A549 (cell line): ENCODE measurements around the gene ATP4A. TPM values are rescaled to one million over a fixed set of nuclear protein-coding genes. Genes with fewer than 3 reads are reported as not detected.

Experiments used
- ATAC-seq, 2 experiments: fragments of 200-7000 bp in 1 of 2; fragments of >200 bp in 1 of 2; cut with Nextera tagmentation in 1 of 2; cut with Tn5 transposase in 1 of 2; 3 replicates each; pipeline versions ENCODE4 v1.8.0 to v1.9.1; 2018 to 2020; ENCODE audit warnings: mild to moderate bottlenecking in 1 of 2, moderate library complexity in 1 of 2
- CTCF ChIA-PET: fragments of 300-600 bp; sonication (Branson Sonifier 250); formaldehyde crosslinking; extraction: SDS; loops from one replicate; lab custom pipeline; 2021; ENCODE audit warnings: antibody characterized with exemption, inconsistent platforms; lab: Yijun Ruan, JAX
- POLR2A ChIA-PET: fragments of 350-600 bp; formaldehyde crosslinking; extraction: SDS; loops from one replicate; lab custom pipeline; 2021; ENCODE audit warnings: antibody characterized with exemption, inconsistent platforms; lab: Yijun Ruan, JAX
- DNase-seq, 2 experiments: peaks; one replicate each; pipeline versions ENCODE4 v3.0.0 to v3.0.0-alpha.2; 2011 to 2016; ENCODE audit warnings: low read depth in 1 of 2, low spot score in 1 of 2
- FAIRE-seq: peaks from 2 replicates; lab custom pipeline; 2011; peaks lifted over from hg19 to GRCh38; lab: Jason Lieb, UNC
- H3K27ac ChIP-seq, 2 experiments: fragments of >200 bp; sonication (Bioruptor Twin); formaldehyde crosslinking; 3 replicates each; pipeline ENCODE4 v1.5.1; 2016 to 2017
- H3K4me1 ChIP-seq: fragments of >200 bp; sonication (Bioruptor Twin); formaldehyde crosslinking; 3 replicates; pipeline ENCODE4 v1.6.1; 2016
- H3K4me2 ChIP-seq: fragments of >200 bp; sonication (Bioruptor Twin); formaldehyde crosslinking; 3 replicates; pipeline ENCODE4 v1.6.1; 2016
- H3K4me3 ChIP-seq: fragments of >200 bp; sonication (Bioruptor Twin); formaldehyde crosslinking; 3 replicates; pipeline ENCODE4 v1.5.1; 2016
- H3K9me3 ChIP-seq: fragments of >200 bp; sonication (Bioruptor Twin); formaldehyde crosslinking; 3 replicates; pipeline ENCODE4 v1.6.1; 2016
- BHLHE40 ChIP-seq: IDR thresholded peaks from 2 replicates; pipeline ENCODE4 v1.6.1; 2012; ENCODE audit warnings: low read depth, low read length, inconsistent platforms
- CBX8 ChIP-seq: fragments of 200-600 bp; sonication (generic); IDR thresholded peaks from 2 replicates; pipeline ENCODE4 v1.6.1; 2016
- ESRRA ChIP-seq: fragments of 150-350 bp; IDR thresholded peaks from 2 replicates; pipeline ENCODE4 v1.6.1; 2014; ENCODE audit warnings: mild to moderate bottlenecking, low read length, borderline replicate concordance
- FOSB ChIP-seq: fragments of 250-450 bp; sonication (Bioruptor Pico); IDR thresholded peaks from 2 replicates; pipeline ENCODE4 v1.5.0; 2020; ENCODE audit warnings: mild to moderate bottlenecking, moderate library complexity
- HDAC2 ChIP-seq: fragments of 200-600 bp; sonication (generic); IDR thresholded peaks from 2 replicates; pipeline ENCODE4 v1.6.1; 2016
- HEYL ChIP-seq: fragments of 250-450 bp; sonication (Bioruptor Pico); IDR thresholded peaks from 2 replicates; pipeline ENCODE4 v1.8.0; 2021; ENCODE audit warnings: mild to moderate bottlenecking, moderate library complexity
- HOXA7 ChIP-seq: fragments of 250-450 bp; sonication (Bioruptor Pico); IDR thresholded peaks from 2 replicates; pipeline ENCODE4 v1.5.0; 2020; ENCODE audit warnings: mild to moderate bottlenecking, moderate library complexity
- HOXB5 ChIP-seq: fragments of 250-450 bp; sonication (Bioruptor Pico); IDR thresholded peaks from 2 replicates; pipeline ENCODE4 v1.5.0; 2020; ENCODE audit warnings: mild to moderate bottlenecking, moderate library complexity
- JUN ChIP-seq, 2 experiments: fragments of >200 bp; sonication (Bioruptor Twin); formaldehyde crosslinking; IDR thresholded peaks; 2 replicates in 1 of 2; 3 replicates in 1 of 2; pipeline ENCODE4 v1.6.1; 2016 to 2017
- KDM1A ChIP-seq: fragments of 200-600 bp; sonication (generic); IDR thresholded peaks from 2 replicates; pipeline ENCODE4 v1.6.1; 2016; ENCODE audit warnings: low read depth, mild to moderate bottlenecking
- MAZ ChIP-seq: fragments of 150-350 bp; IDR thresholded peaks from 2 replicates; pipeline ENCODE4 v1.6.1; 2014; ENCODE audit warnings: antibody characterized with exemption, low read depth, low read length, borderline replicate concordance
- NPAS2 ChIP-seq: fragments of 250-450 bp; sonication (Bioruptor Pico); IDR thresholded peaks from 2 replicates; pipeline ENCODE4 v1.8.0; 2022; ENCODE audit warnings: mild to moderate bottlenecking, moderate library complexity, borderline replicate concordance
- PHF8 ChIP-seq: fragments of 200-600 bp; sonication (generic); IDR thresholded peaks from 2 replicates; pipeline ENCODE4 v1.6.1; 2016; ENCODE audit warnings: low read depth, mild to moderate bottlenecking, antibody characterized with exemption, moderate library complexity, borderline replicate concordance
- RARB ChIP-seq: fragments of 250-450 bp; sonication (Bioruptor Pico); IDR thresholded peaks from 2 replicates; pipeline ENCODE4 v1.8.0; 2021; ENCODE audit warnings: mild to moderate bottlenecking, moderate library complexity
- RFX5 ChIP-seq: fragments of 450-650 bp; IDR thresholded peaks from 2 replicates; pipeline ENCODE4 v1.7.1; 2014; ENCODE audit warnings: antibody characterized with exemption, mild to moderate bottlenecking, moderate library complexity
- TFCP2L1 ChIP-seq: fragments of 250-450 bp; sonication (Bioruptor Pico); IDR thresholded peaks from 2 replicates; pipeline ENCODE4 v1.5.0; 2021; ENCODE audit warnings: mild to moderate bottlenecking
- ZFP36 ChIP-seq: fragments of 450-650 bp; IDR thresholded peaks from 2 replicates; pipeline ENCODE4 v1.6.1; 2014; ENCODE audit warnings: borderline replicate concordance; ENCODE audit not compliant: partially characterized antibody
- WGBS: methylation state at CpG from one replicate; pipeline ENCODE4 v1.1.6; 2017; ENCODE audit errors: missing lambda C conversion rate; 5-methylcytosine and 5-hydroxymethylcytosine counted together
- polyA plus RNA-seq, 4 experiments: library from polyadenylated mRNA; depleted of rRNA in 3 of 4; stranded (reverse); fragments of >200 nt; fragmentation: RNase III in 1 of 4; extraction: RNeasy Plus Mini Kit Qiagen cat#74134 plus additional on column Dnase treatment in 1 of 4; gene quantifications; 2 replicates in 3 of 4; 3 replicates in 1 of 4; pipeline ENCODE4 v1.2.3, GENCODE V29; 2011 to 2017
- TF ChIP-seq, protein P1 (sequence below): fragments of >200 bp; sonication (Bioruptor Twin); formaldehyde crosslinking; IDR thresholded peaks from 3 replicates; pipeline ENCODE4 v1.6.1; 2016
- TF ChIP-seq, protein P2 (sequence below): fragments of 250-450 bp; sonication (Bioruptor Pico); IDR thresholded peaks from 2 replicates; pipeline ENCODE4 v1.5.0; 2021; ENCODE audit warnings: mild to moderate bottlenecking, moderate library complexity, borderline replicate concordance
- TF ChIP-seq, protein P3 (sequence below): fragments of 200-600 bp; sonication (generic); IDR thresholded peaks from 2 replicates; pipeline ENCODE4 v1.6.1; 2016; ENCODE audit warnings: antibody characterized with exemption, mild to moderate bottlenecking, moderate library complexity

ATP4A gene
- polyA plus RNA-seq, 2 of the 4 experiments (the other 2 are of a cell fraction), result not detected

DNA sequence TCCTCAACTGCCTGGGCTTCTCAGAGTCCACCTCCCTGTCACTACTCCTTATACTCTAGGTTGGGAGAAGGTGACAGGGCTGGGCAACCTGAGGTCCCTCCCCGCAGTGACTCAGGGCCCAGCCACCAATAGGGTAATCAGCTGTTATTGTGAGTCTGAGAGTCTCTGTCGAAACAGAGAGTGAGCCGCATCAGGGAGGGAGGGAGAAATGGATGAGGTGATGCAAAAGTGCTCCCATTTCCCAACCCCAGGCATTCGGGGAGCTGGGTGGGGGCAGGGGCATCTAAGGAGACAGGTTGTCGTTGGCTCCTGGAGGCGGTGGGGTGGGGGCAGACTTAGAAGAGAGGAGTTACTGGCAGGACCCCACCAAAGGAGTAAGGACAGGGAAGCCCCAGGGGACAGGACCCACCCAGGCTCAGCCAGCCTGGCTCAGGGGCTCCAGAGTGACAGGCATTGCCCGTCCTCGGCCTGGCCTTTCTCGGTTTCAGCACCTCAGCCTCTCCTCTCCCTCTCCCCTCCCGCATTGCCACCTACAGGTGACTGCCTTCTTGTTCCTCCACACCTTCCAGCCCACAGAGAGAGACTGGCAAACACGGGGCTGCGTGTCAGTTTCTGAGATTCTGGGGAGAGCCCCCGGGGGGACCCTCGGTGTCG lies 49.7 kb downstream of the ATP4A start, which contains the start of gene DMKN:
DMKN (minus strand) TSS at position 22 of the 654 bp plus-strand sequence. CDS start 174 bp downstream, outside the sequence.
- peak within 1 kb of the TSS; percentile 9; the same call in 2 of the 3 replicates for H3K4me2 ChIP-seq
- no peak within 1 kb of the TSS for H3K4me3 ChIP-seq
- WGBS, result 41% methylated on average over 15 of the region's 15 CpGs
- no peak for TF ChIP-seq NPAS2 (CRISPR knock-in tag)
- TF ChIP-seq, protein P1, sequence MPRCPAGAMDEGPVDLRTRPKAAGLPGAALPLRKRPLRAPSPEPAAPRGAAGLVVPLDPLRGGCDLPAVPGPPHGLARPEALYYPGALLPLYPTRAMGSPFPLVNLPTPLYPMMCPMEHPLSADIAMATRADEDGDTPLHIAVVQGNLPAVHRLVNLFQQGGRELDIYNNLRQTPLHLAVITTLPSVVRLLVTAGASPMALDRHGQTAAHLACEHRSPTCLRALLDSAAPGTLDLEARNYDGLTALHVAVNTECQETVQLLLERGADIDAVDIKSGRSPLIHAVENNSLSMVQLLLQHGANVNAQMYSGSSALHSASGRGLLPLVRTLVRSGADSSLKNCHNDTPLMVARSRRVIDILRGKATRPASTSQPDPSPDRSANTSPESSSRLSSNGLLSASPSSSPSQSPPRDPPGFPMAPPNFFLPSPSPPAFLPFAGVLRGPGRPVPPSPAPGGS, result no peak
- TF ChIP-seq BHLHE40, result no peak
- no peak for TF ChIP-seq CBX8
- no peak for TF ChIP-seq FOSB (CRISPR knock-in tag)
- no peak for TF ChIP-seq PHF8
- TF ChIP-seq RARB (CRISPR knock-in tag), result no peak
- TF ChIP-seq JUN (IDR thresholded peaks at IDR 0.05), result no peak
- TF ChIP-seq KDM1A, result no peak
- TF ChIP-seq, protein P2, sequence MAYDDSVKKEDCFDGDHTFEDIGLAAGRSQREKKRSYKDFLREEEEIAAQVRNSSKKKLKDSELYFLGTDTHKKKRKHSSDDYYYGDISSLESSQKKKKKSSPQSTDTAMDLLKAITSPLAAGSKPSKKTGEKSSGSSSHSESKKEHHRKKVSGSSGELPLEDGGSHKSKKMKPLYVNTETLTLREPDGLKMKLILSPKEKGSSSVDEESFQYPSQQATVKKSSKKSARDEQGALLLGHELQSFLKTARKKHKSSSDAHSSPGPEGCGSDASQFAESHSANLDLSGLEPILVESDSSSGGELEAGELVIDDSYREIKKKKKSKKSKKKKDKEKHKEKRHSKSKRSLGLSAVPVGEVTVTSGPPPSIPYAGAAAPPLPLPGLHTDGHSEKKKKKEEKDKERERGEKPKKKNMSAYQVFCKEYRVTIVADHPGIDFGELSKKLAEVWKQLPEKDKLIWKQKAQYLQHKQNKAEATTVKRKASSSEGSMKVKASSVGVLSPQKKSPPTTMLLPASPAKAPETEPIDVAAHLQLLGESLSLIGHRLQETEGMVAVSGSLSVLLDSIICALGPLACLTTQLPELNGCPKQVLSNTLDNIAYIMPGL, result no peak
- TF ChIP-seq RFX5, result no peak
- no peak for TF ChIP-seq HOXA7 (CRISPR knock-in tag)
- TF ChIP-seq HOXB5 (CRISPR knock-in tag), result no peak
- TF ChIP-seq MAZ, result no peak
- no peak for TF ChIP-seq TFCP2L1
- TF ChIP-seq, protein P3, sequence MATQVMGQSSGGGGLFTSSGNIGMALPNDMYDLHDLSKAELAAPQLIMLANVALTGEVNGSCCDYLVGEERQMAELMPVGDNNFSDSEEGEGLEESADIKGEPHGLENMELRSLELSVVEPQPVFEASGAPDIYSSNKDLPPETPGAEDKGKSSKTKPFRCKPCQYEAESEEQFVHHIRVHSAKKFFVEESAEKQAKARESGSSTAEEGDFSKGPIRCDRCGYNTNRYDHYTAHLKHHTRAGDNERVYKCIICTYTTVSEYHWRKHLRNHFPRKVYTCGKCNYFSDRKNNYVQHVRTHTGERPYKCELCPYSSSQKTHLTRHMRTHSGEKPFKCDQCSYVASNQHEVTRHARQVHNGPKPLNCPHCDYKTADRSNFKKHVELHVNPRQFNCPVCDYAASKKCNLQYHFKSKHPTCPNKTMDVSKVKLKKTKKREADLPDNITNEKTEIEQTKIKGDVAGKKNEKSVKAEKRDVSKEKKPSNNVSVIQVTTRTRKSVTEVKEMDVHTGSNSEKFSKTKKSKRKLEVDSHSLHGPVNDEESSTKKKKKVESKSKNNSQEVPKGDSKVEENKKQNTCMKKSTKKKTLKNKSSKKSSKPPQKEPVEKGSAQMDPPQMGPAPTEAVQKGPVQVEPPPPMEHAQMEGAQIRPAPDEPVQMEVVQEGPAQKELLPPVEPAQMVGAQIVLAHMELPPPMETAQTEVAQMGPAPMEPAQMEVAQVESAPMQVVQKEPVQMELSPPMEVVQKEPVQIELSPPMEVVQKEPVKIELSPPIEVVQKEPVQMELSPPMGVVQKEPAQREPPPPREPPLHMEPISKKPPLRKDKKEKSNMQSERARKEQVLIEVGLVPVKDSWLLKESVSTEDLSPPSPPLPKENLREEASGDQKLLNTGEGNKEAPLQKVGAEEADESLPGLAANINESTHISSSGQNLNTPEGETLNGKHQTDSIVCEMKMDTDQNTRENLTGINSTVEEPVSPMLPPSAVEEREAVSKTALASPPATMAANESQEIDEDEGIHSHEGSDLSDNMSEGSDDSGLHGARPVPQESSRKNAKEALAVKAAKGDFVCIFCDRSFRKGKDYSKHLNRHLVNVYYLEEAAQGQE, result no peak
- no peak for TF ChIP-seq HDAC2
- TF ChIP-seq HEYL, result no peak
- no peak for TF ChIP-seq ZFP36
- no peak for TF ChIP-seq ESRRA
- H3K9me3 ChIP-seq, result no peaks in the 10 kb centered on the region
- H3K27ac ChIP-seq, result peak within 1 kb of the TSS in 1 of 2 experiments; percentile 12; a peak in 1 of 6 replicates
- ChIA-PET POLR2A (interaction anchor here (0.6 kb wide), 1 partner anchor 27 kb away, joined by 4 read pairs; no protein-coding TSS in a partner anchor), CTCF (interaction anchor here (0.9 to 6.2 kb wide), 8 partner anchors 8 to 202 kb away, joined by 3 to 50 read pairs (median 5); no protein-coding TSS in a partner anchor)
- DNase-seq (no peak), ATAC-seq (peak; percentile 3 to 9; a peak in 1 of 6 replicates), FAIRE-seq (no peak)
- H3K4me1 ChIP-seq, result peaks cover 25% of the 10 kb centered on the region
